Suprapubic skin (tissue), 4 donors: ENCODE results near the gene RBFA. TPM values are rescaled to one million over a fixed set of nuclear protein-coding genes. Genes with fewer than 3 reads are reported as not detected.

Experiments used
- DNase-seq, 2 donors: peaks; one replicate each; pipeline ENCODE4 v3.0.0-alpha.2; 2019; ENCODE audit warnings: low spot score in 2 of 2
- H3K27ac ChIP-seq: fragments of 200-600 bp; sonication (generic); one replicate; pipeline ENCODE4 v1.5.1; 2019
- H3K27me3 ChIP-seq: fragments of 200-600 bp; sonication (generic); one replicate; pipeline ENCODE4 v1.5.1; 2019
- H3K36me3 ChIP-seq: fragments of 200-600 bp; sonication (generic); one replicate; pipeline ENCODE4 v1.5.1; 2019
- H3K4me1 ChIP-seq: fragments of 200-600 bp; sonication (generic); one replicate; pipeline ENCODE4 v1.5.1; 2019
- H3K4me3 ChIP-seq: fragments of 200-600 bp; sonication (generic); one replicate; pipeline ENCODE4 v1.5.1; 2019; ENCODE audit warnings: mild to moderate bottlenecking
- H3K9me3 ChIP-seq: fragments of 200-600 bp; sonication (generic); one replicate; pipeline ENCODE4 v1.5.1; 2019
- CTCF ChIP-seq, 2 donors: fragments of 200-600 bp in 1 of 2; fragments of 450-650 bp in 1 of 2; sonication (generic) in 1 of 2; IDR thresholded peaks; one replicate each; pipeline ENCODE4 v1.5.1; 2016 to 2019; ENCODE audit warnings: antibody characterized with exemption in 2 of 2, mild to moderate bottlenecking in 1 of 2, moderate library complexity in 1 of 2
- EP300 ChIP-seq: sonication (generic); formaldehyde crosslinking; IDR thresholded peaks from one replicate; pipeline ENCODE4 v1.6.1; 2017; ENCODE audit warnings: antibody characterized with exemption
- POLR2A ChIP-seq, 2 donors: fragments of 450-650 bp; IDR thresholded peaks; one replicate each; pipeline ENCODE4 v1.6.1; 2017; ENCODE audit warnings: antibody characterized with exemption in 2 of 2, mild to moderate bottlenecking in 2 of 2, moderate library complexity in 2 of 2
- POLR2AphosphoS5 ChIP-seq, 3 donors: sonication (generic); formaldehyde crosslinking; IDR thresholded peaks; one replicate each; pipeline ENCODE4 v1.6.1; 2017; ENCODE audit warnings: antibody characterized with exemption in 3 of 3
- WGBS: methylation state at CpG from one replicate; pipeline ENCODE4 v1.1.5; 2018; 5-methylcytosine and 5-hydroxymethylcytosine counted together
- total RNA-seq, 4 donors: library from RNA; depleted of rRNA; stranded (reverse); fragments of >200 nt; gene quantifications; one replicate each; pipeline ENCODE4 v1.1.0, GENCODE V29; 2016

RBFA gene
- total RNA-seq, 4 donors from 2014 or later: 40.5 to 66.1 (median 47.8) TPM

DNA sequence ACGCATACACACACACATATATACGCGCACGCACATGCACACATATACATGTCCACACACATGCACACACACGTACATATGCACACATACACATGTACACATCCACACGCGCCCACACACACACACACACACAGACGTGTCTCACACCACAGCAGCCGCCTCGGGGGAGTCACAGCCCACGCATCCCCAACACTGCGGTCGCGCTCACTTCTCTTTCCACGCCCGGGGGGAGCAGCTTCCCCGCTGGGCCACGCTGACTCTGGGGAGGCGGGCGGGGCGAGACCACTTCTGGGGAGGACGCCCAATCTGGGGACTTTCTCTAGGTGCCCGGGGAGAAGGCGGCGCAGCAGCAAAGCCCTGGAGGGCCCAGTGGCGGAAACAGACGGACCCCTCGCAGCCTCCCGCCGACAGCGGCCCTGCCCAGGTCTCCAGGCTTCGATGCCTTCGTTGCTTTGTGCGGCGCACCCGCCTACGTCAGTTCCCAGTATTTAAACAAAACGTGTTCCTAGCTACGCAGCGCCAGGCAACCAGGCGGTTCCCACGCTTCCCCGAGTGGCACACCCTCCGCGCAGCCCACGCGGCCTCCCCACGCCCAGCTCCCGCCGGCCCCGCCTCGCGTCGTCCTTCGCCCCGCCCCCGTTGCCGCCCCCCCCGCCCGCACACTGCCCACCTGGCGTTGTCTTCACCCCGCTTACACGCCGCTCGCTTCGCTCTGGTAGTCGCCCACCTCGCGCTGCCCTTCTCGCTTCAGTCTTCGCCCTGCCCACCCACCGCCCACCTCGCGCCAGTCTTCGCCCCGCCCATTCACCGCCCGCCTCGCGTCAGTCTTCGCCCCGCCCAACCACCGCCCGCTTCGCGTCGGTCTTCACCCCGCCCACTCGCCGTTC lies 810 bp upstream of the RBFA start:
- no peaks in the 10 kb centered on the region for H3K27me3 ChIP-seq
- H3K4me3 ChIP-seq: peak overlapping the region; percentile 58
- no peaks in the 10 kb centered on the region for H3K9me3 ChIP-seq
- peak in 1 of 2 donors; percentile 93 for DNase-seq
- H3K4me1 ChIP-seq: peaks cover 18% of the 10 kb centered on the region
- WGBS: 10% methylated on average over 33 of the region's 90 CpGs
- peak overlapping the region; percentile 95 for H3K27ac ChIP-seq
- H3K36me3 ChIP-seq: peaks cover 14% of the 10 kb centered on the region
- peak in 1 of 3 donors; percentile 46 for TF ChIP-seq POLR2AphosphoS5 (IDR thresholded peaks at IDR 0.05)
- no peak for TF ChIP-seq POLR2A (IDR thresholded peaks at IDR 0.05)

GRCh38 chr18:80034852-80035406 lies 695 bp downstream of the RBFA start:
- no peaks in the 10 kb centered on the region for H3K27me3 ChIP-seq
- H3K4me1 ChIP-seq: peaks cover 18% of the 10 kb centered on the region
- WGBS: 9% methylated on average over 8 of the region's 8 CpGs
- no peak for DNase-seq
- peak overlapping the region; percentile 95 for H3K27ac ChIP-seq
- TF ChIP-seq EP300: no peak
- no peak for TF ChIP-seq POLR2A (IDR thresholded peaks at IDR 0.05)
- no peak for TF ChIP-seq CTCF (IDR thresholded peaks at IDR 0.05)
- TF ChIP-seq POLR2AphosphoS5 (IDR thresholded peaks at IDR 0.05): no peak
- no peaks in the 10 kb centered on the region for H3K9me3 ChIP-seq
- peaks cover 22% of the 10 kb centered on the region for H3K36me3 ChIP-seq
- H3K4me3 ChIP-seq: peak overlapping the region; percentile 58

DNA sequence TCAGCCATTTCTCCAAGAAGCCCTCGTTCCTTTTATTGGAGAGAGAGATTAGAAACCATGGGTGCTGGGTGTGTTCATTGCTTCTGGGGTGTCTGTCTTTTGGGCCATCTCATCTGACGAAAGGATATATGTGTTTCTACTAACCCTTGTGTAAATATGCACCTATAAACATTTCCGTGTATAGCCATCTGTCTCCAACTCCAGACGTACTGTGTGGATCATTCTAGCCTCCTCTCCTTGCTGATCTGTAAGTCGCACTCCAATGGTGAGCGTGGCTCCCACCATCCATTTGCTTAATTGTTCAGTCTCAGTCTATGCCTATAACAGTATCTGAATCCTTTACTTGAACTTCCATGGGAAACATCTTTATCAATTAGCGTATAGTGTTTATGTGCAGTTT lies 1.8 kb downstream of the RBFA start:
- Histone ChIP-seq H3K27me3 (no peaks in the 10 kb centered on the region), H3K9me3 (no peaks in the 10 kb centered on the region), H3K4me1 (peaks cover 18% of the 10 kb centered on the region), H3K36me3 (peaks cover 22% of the 10 kb centered on the region), H3K4me3 (no peak overlapping the region), H3K27ac (no peak overlapping the region)
- 96% methylated on average over 7 of the region's 7 CpGs for WGBS
- DNase-seq: no peak
- TF ChIP-seq POLR2AphosphoS5 (IDR thresholded peaks at IDR 0.05) (no peak), CTCF (IDR thresholded peaks at IDR 0.05) (no peak), EP300 (no peak), POLR2A (IDR thresholded peaks at IDR 0.05) (no peak)

- WGBS: 96% methylated on average over 12 of the region's 12 CpGs
- DNase-seq: no peak
These were observed 3.1 kb downstream of the RBFA start for GRCh38 chr18:80037300-80037699.

More at GRCh38 chr18:80037300-80037699, 3.1 kb downstream of the RBFA start:
- Histone ChIP-seq H3K27ac (no peak overlapping the region), H3K4me1 (peaks cover 18% of the 10 kb centered on the region), H3K4me3 (no peak overlapping the region), H3K9me3 (no peaks in the 10 kb centered on the region), H3K27me3 (no peaks in the 10 kb centered on the region), H3K36me3 (peaks cover 22% of the 10 kb centered on the region)
- TF ChIP-seq CTCF (IDR thresholded peaks at IDR 0.05) (no peak), EP300 (no peak), POLR2AphosphoS5 (IDR thresholded peaks at IDR 0.05) (no peak), POLR2A (IDR thresholded peaks at IDR 0.05) (no peak)
